Measurements from ENCODE around the gene PPP1R26.
"Not testable (repeated sequence)": the region's sequence is repeated elsewhere in the genome, so short reads cannot be mapped to it uniquely, and the experiment has no call there.

PPP1R26 gene

DNA sequence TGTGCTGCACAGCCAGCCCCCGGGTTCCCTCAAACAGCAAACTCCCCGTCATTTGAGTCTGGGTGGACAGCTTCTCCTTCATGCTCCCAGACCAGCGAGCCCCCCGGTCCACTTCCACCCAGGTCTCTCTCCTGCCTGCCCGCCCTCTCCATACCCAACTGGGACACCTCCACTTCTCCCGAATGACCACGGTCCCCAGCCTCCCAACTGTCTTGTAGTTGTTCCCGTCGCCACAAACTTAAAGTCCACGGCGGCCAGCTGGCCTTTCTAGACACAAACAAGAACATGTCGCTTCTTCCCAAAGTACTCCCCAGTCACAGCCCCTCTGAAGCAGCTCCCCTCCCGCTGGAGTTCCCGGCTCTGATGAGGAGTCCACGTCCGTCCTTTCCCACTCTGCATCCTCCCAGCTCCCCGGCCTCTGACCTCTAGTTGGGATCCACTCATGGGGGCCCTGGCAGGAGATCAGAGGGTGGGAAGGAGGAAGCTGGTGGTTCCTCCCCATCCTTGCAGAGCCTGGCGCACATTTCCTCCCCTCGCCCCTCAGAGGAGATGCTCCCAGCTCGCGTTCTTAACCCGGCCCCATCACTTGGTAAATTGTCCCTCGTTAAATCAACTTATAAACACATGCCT is 24.1 kb upstream of the PPP1R26 start:
- no peak for DNase-seq
- intact Hi-C loops (cut with DNase I), result no loop called here

GRCh38 chr9:135456436-135457104 is 23.0 kb upstream of the PPP1R26 start:
- no peak for DNase-seq
- intact Hi-C loops (cut with DNase I), result no loop called here

DNA sequence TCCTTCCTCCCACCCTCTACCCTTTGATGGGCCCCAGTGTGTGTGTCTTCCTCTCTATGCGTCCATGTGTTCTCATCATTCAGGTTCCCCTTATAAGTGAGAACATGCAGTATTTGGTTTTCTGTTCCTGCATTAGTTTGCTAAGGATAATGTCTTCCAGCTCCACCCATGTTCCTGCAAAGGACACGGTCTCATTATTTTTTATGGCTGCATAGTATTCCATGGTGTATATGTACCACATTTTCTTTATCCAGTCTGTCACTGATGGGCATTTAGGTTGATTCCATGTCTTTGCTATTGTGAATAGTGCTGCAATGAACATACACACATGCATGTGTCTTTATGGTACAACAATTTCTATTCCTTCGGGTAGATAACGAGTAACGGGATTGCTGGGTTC is 21.1 kb upstream of the PPP1R26 start:
- intact Hi-C loops (cut with DNase I); DNase-seq: not testable (repeated sequence)

GRCh38 chr9:135461936-135462335 is 17.6 kb upstream of the PPP1R26 start:
- intact Hi-C loops (cut with DNase I), result no loop called here
- no peak for DNase-seq

DNA sequence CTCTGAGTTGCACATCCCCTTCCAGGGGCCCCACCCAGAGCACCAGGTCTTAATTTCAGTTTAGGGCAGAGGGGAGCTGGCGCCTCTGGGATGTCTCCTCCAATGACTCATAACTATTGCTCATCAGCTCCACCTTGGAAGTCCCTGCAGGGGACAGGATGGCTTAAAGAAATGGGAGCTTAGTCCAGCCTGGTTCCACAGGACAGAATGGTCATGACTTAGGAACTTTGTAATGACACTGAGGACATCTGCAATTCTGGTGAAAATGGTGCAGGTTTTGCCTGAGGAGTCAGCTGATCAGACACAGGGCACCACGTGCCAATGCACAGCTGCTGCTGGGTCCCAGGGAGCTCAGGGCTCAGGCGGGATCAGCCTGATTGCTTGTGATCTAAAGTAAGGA is 16.4 kb upstream of the PPP1R26 start:
- DNase-seq, result no peak
- intact Hi-C loops (cut with DNase I), result no loop called here

- intact Hi-C loops (cut with DNase I), result no loop called here
- no peak for DNase-seq
These were observed 15.4 kb upstream of the PPP1R26 start for GRCh38 chr9:135464181-135464580.

DNA sequence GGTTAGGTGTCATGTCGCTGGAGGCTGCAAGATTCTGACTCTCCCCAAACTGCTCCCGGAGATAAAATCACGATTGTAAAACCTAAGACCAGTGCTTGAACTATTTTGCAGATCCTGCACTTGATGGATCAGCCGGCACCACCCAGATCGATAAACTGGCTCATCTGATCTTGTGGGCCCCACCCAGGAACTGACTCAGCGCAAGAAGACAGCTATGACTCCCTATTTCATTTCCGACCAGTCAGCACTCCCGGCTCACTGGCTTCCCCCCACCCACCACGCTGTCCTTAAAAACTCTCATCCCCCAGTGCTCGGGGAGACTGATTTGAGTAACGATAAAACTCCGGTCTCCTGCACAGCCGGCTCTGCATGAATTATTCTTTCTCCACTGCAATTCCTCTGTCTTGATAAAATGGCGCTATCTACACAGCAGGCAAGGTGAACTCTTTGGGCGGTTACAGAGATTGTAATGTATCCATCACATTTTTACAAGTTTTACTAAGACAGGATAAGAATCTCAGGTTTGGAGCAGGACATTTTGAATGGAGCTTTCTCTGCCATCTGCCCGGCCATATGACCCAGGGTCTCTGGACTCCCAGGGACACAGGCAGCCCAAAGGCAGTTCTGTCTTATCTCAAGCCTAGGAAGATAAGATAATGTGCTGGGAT is 10.6 kb upstream of the PPP1R26 start:
- DNase-seq, result peak in 36 of 42 donors; percentile 14 to 76 (median 48)
- intact Hi-C loops (cut with DNase I), result no loop called here

DNA sequence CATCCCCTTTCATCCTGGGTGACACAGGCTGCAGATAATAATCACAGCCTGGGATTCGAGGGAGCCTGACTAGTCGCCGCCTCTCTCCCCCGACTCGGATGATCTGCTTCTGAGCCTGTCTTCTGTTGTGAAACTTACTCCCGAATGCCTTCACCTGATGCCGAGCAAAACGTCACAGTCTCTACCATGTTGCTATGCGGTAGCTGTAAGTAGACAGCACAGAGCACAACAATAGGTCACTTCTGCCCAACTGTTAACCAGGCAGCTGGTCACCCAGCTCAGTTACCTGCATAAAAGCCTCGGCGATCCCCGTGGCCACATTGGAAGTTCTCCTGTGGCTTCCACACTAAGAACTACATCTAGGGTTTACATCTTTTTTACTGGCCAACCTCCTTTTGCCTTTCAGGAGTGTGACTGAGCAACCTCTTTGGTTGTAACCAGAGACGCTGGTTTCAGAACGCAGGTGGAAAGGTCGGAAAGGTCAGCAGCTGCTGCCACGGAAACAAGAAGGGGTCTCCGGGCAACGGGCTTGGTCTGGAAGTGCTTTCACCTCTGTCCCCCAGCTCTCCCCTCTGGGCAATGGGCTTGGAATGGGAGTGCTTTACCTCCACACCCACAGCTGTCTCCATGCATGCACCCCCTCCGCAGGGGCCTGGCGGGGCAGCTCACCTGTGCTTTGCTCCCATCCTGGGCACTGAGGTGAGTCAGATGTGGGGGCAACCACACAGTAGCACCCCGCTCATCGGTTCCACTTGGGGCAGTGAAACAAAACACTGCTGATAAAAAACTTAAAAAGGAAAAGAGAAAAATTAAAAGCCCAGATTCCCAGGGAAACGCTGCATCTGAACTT is 7.6 kb upstream of the PPP1R26 start:
- intact Hi-C loops (cut with DNase I), result no loop called here
- DNase-seq, result no peak

DNA sequence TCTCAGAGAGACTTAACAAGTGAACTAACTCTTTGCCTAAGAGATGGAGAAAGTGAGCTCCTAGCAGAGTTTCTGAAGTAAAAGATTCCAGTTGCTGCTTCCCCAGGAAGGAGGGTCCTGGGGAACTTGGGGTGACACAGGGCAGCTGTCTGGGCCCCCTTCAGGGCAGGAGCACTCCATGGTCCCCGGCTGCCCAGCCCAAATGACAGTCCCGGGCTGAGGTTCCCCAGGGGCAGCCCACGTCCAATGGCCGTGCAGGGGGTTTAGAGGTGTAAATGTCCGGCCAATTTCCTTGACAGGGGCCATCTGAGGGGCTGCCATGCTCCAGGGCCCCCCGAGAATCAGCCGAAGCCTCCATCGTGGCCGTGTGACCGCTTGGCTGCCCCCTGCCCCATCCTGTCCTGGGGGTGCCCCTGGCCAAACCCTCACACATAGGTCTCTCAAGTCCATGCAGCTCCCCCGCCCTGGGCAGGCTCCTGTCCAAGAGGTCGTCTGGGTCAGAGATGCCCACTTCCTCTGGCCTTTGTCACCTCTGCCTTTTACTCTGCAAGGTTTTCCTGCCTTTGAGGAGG is 5.5 kb upstream of the PPP1R26 start:
- intact Hi-C loops (cut with DNase I), result no loop called here
- no peak for DNase-seq

GRCh38 chr9:135474915-135475314 is 4.7 kb upstream of the PPP1R26 start:
- intact Hi-C loops (cut with DNase I), result no loop called here
- DNase-seq, result peak in 40 of 42 donors; percentile 16 to 76 (median 52)

GRCh38 chr9:135476561-135477355 is 2.8 kb upstream of the PPP1R26 start:
- intact Hi-C loops (cut with DNase I), result no loop called here
- no peak for DNase-seq

GRCh38 chr9:135478191-135478590 is 1.4 kb upstream of the PPP1R26 start:
- intact Hi-C loops (cut with DNase I), result no loop called here
- peak in 5 of 42 donors; percentile 12 to 52 (median 20) for DNase-seq

DNA sequence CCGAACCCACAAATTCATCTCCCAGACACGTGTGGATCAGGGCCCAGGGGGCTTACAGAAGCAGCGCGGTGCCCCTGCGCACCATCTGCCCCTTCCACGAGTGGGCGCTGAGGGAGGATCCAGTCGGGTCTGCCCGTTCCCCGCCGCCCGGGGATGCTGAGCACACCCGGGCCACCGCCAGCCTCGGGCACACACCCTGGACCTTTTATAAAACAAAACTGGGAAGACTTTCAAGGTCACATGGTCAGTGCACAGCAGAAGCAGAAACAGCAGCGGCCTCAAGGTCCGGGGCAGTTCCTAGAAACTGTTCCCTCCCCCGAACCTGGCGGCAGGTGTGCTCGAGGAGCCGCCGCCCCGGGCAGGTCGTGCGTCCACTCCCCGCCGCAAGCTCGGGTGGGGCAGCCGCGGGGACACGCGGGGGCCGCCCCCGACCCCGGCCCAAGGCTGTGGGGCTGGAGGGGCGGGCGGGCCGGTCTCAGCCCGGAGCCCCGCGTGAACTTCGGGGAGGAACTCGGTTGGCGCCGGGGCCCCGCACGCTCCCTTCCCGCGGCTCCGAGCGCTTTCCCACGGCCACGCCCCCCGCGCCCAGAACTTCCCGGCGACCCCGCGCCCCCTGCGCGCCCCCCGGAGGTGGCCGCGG is 633 bp upstream of the PPP1R26 start:
- intact Hi-C loops (cut with DNase I), result no loop called here
- DNase-seq, result peak in 29 of 42 donors; percentile 6 to 72 (median 33)

DNA sequence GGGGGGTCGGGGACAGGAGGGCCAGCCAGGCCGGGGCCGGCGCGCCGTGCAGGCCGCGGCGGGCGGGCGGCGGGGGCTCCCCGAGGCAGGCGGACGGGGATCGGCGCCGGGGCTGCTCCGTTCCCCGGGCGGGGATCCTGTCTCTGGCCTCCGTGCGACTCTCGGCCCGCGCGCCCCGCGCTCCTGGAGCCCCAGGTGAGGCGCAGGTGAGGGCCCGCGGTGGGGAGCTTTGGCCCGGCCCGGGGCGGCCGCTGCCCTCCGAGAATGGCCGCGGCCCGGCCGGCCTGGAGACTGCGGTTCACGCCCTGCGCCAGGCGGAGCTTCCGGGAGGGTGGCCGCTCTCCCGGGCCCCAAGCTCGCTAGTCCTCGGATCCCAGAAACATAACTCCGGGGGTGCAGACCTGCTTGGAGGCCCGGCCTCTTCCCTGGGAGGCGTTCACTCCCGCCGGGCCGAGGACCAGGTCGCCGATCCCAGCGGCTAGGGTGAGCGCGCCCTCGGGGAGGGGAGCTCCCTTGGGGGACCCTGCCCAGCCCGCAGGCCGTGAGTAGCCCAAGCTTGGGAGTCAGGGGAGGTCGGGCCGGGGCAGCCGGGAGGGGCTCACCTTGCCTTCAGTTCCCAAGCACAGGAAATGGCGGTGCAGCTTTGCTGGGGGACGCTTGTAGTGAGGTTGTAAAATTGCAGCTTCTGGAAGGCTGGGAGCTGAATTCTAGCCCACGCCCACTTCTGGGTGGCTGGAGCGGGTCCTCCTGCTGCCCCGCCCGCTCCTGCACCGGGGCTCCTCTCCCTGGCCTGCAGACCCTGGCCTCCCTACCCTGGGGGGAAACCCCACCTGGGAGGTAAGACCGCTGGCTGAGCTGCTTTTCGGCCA is 723 bp downstream of the PPP1R26 start:
- DNase-seq, result peak in 12 of 42 donors; percentile 10 to 50 (median 30)
- intact Hi-C loops (cut with DNase I), result no loop called here

DNA sequence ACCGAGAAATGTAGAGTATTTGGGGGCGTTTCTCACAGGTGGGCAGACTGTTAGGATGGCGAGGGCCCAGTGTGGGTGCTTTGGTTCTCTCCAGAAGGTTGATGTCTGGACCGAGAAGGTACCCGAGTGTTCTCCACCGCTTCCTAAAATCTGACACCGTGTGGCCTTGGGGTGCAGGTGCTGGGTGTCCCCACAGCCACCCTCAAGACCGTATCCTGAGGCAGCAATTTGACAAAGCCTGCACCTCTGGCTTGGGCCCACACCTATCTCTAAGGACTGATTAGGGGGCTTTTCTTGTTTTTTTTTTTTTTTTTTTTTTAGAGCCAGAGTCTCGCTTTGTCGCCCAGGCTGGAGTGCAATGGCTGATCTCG is 1.3 kb downstream of the PPP1R26 start:
- DNase-seq, result no peak
- intact Hi-C loops (cut with DNase I), result no loop called here

- DNase-seq, result no peak
- intact Hi-C loops (cut with DNase I), result no loop called here
These were observed 2.6 kb downstream of the PPP1R26 start for GRCh38 chr9:135482015-135482754.

Data from head of caudate nucleus (tissue), 42 donors.